Activated T-cell treated with anti-CD3 and anti-CD28 coated beads, Interleukin-2, amount 50 U/mL, for 48 hours (primary cell): ENCODE results near the gene THOC5.
"Not testable (repeated sequence)": the region's sequence is repeated elsewhere in the genome, so short reads cannot be mapped to it uniquely, and the experiment has no call there.

ENCODE experiments used
- DNase-seq, 2 experiments: peaks; one replicate each; pipeline ENCODE4 v3.0.0-alpha.2; 2020

THOC5 gene

DNA sequence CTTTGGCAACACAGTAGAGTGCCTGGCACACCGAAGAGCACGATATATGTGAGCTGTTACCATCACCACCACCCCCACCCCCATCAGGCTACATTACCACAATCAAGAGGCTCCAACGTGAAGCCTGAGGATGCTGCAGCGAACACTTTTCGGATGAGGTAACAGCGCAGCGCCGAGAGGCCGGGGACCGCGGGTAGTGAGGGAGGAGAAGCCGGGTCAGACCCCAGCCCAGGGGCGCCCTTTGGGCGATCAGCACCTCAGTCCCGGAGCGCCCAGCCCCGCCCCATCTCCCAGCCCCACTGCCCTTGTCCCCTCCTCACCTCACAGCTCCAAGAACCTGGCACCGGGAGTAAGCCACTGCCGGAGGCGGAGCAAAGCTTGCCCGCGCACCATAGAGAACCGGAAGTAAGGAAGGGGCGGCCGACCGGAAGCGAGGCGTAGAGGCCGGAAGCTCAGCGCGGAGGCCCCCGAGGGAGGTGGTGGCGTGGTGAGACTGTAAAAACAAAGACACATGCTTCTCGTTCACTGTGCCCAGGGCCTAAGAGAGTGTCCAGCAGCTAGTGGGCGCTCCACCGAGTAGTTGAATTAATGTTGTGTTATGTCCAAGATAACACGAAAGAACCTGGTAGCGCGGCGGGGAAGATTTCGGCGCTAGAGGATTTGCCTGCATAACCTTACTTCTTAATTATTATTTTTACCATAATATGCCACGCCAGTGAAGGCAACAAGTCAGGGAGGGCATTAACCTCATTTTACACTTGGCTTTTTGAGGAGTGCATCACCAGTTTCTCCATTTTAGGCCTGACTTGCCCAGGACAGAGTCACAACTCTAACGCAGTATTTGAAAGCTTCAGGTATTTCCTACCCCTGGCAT, at the start of gene THOC5:
THOC5 (minus strand) TSS at position 407 of the 874 bp plus-strand sequence. CDS start 4,610 bp downstream, outside the sequence.
- DNase-seq: peak; percentile 92 to 93

DNA sequence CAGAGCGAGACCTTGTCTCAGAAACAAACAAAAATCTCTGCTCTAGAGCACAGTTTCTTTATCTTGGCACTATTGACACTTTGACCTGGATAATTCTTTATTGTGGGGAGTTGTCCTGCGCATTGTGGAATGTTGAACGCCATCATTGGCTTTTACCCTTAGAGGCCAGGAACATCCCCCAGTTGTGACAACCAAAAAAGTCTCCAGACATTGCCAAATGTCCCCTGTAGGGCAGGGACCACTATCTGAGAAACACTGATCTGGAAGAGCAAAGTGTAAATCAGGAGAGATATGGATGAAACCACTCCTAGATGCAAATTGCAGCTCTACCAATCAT, 45.1 kb upstream of the THOC5 start:
- DNase-seq: no peak

DNA sequence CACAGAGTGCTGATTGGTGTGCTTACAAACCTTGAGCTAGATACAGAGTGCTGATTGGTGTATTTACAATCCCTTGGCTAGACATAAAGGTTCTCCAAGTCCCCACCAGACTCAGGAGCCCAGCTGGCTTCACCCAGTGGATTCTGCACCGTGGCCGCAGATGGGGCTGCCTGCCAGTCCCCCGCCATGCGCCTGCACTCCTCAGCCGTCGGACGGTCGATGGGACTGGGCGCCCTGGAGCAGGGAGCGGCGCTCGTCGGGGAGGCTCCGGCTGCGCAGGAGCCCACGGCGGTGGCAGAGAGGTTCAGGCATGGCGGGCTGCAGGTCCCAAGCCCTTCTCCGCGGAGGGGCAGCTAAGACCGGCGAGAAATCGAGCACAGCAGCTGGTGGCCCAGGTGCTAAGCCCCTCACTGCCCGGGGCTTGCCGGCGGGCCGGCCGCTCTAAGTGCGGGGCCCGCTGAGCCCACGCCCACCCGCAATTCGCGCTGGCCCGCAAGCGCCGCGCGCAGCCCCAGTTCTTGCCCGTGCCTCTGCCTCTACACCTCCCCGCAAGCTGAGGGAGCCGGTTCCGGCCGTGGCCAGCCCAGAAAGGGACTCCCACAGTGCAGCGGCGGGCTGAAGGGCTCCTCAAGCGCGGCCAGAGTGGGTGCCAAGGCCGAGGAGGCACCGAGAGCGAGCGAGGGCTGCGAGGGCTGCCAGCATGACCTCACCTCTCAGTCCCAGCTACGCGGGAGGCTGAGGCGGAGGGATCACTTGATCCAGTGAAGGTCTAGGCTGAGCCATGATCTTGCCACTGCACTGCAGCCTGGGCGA, 44.5 kb upstream of the THOC5 start:
- not testable (repeated sequence) for DNase-seq

DNA sequence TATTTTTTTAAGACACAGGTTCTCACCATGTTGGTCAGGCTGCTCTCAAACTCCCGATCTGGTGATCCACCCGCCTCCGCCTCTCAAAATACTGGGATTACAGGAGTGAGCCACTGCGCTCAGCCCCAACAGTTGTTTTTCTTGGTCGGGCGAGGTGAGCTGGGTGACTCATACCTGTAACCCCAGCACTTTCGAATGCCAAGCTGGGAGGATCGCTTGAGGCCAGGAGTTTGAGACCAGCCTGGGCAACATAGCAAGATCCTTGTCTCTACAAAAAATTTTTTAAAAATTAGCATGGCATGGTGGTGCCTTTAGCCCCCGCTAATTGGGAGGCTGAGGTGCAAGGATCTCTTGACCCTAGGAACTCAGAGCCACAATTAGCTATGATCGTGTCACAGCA, 42.9 kb upstream of the THOC5 start:
- DNase-seq: no peak

DNA sequence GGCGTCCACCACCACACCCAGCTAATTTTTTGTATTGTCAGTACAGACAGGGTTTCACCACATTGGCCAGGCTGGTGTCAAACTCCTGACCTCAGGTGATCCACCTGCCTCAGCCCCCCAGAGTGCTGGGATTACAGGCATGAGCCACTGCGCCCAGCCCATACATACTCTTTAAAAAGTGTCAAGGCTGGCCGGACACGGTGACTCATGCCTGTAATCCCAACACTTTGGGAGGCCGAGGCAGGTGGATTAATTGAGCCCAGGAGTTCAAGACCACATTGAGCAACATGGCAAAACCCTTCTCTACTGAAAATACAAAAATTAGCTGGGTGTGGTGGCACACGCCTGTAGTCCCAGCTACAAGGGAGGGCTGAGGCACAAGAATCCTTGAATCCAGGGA, 40.9 kb upstream of the THOC5 start:
- DNase-seq: not testable (repeated sequence)

DNA sequence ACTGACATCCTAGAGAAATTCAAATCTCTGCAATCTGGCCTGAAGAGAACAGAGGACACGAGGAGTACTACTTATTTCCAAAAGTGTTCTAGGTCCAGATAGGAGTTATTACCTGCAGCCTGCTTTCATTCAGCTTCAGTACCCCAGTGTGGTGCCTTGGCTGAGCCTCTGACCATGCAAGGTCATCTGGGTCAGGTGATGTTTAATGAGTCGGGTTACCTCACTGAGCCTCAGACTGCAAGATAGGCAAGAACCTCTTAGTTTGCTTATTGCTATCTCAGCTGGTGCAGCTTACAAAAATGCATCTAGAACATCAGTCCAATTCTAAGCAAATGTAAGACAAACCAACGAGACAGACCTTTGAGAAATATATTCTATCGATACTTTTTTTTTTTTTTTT, 40.4 kb upstream of the THOC5 start:
- DNase-seq: no peak

DNA sequence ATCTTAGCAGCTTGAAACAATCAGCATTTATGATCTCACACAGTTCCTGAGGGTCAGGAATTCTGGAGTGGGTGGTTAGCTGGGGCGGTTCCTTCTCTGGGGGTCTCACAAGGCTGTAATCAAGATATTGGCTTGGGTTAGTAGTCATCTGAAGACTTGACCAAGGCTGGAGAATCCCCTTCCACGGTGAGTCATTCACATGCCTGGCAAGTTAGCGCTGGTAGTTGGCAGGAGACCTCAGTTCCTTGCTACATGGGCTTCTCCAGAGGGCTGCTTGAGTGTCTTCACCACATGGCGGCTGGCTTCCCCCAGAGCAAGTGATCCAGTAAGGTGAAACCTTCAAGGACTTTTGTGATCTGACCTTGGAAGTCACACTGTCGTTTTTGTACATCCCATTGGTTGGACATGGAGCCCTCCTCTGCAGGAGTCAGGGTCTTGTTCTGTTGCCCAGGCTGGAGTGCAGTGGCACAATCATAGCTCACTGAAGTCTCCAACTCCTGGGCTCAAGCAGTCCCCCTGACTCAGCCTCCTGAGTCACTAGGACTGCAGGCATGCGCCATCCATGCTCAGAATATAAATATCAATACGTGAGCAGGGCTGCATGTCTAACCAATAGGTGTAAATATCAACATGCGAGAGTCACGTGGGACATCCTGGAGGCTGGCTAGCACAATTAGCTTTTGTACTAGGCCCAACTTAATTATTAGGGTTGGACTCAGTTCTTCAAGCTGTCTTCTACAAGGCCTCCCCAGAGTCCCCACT, 34.6 kb upstream of the THOC5 start:
- DNase-seq: no peak

DNA sequence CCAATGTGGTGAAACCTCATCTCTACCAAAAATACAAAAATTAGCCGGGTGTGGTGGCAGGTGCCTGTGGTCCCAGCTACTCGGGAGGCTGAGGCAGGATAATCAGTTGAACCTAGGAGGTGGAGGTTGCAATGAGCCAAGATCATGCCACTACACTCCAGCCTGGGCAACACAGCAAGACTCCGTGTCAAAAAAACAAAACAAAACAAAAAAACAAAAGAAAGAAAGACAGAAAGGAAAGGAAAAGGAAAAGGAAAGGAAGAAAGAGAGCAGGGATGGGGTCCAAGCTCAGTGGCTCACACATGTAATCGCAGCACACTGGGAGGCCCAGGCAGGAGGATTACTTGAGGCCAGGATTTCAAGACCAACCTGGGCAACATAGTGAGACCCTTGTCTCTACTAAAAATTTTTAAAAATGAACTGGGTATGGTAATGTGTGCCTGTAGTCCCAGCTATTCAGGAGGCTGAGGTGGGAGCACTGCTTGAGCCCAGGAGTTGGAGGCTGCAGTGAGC, 32.7 kb upstream of the THOC5 start:
- DNase-seq: not testable (repeated sequence)

DNA sequence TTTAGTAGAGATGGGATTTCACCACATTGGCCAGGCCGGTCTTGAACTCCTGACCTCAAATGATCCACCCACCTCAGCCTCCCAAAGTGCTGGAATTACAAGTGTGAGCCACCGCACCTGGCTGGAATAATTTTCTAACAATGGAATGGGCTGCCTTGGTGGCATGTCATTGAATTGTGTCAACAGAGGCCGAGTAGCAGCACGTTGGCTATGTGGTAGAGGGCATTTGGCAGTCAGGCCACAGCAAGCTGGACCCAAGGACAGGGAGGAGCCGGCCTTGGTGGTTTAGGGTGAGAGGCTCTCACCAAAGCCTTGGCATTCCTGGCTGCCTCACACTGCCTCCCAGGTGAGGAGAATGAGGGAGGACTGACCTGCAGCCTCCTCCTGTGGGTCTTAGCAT, 31.4 kb upstream of the THOC5 start:
- DNase-seq: no peak

DNA sequence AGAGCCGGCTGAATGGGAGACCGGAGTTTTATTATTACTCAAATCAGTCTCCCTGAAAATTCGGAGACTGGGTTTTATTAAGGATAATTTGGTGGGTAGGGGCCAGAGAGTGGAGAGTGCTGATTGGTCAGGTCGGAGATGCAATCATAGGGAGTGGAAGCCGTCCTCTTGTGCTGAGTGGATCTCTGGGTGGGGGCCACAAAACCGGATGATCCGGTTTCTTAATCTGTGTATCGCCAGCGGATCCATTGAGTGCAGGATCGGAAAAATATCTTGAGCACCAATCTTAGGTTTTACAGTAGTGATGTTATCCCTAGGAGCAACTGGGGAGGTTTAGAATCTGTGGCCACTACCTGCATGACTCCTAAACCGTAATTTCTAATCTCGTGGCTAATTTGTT, 28.2 kb upstream of the THOC5 start:
- DNase-seq: no peak

DNA sequence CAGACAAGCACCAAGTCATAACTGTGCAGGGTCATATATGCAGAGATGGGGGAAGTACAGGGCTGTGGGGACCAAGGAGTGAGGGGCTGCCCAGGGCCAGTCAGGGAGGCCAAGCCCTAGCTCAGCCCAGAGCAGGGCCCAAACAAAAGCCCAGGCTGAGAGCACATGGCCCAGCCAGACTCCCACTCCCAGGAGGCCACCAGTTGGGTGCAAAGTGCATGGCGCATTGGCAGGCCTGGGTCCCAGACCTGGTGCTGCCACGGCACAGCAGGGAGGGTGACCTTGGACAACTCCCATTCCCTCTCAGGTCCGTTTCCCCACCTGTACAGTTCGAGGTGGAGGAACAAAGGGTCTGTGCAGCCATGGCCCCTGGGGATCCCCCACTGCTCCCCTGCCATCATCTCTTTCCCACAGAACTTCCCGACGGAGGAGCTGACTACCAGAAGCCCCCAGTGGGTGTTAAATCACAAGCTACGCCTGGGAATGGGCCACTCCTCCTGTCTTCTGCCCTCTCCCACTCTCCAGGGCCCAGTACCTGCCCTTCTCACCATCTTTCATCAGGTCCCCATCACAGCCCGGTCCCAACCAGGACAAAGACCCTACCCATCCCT, 26.7 kb upstream of the THOC5 start:
- peak; percentile 34 to 42 for DNase-seq

DNA sequence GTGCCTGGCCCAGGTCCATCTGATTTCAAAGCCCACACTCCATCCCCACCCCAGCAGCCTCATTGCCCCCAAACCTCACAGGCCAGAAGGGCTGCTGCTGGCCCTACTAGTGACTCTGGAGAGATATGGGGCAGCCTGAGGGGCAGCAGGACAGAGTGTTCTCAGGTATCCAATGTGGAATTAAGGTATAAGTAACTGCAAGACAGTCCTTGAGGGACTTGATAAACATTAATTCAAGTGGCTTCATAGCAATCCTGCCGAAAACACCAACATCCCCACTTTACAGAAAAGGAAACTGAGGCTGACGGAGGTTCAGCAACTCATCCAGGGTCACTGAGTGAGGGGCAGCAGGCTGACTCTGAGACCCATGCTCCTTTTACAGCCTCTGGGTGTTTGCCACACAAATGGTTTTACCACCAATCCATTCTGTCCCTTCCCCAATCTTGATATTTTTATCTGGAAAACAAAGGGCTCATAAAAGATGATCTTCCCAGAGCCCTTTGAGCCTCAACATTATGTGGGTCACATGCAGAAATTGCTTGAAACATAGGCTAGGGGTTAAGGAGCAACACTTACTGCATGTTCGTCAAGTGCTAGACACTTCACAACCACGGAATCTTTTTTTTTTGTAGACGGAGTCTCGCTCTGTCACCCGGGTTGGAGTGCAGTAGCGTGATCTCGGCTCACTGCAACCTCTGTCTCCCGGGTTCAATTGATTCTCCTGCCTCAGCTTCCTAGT, 25.1 kb upstream of the THOC5 start:
- no peak for DNase-seq

DNA sequence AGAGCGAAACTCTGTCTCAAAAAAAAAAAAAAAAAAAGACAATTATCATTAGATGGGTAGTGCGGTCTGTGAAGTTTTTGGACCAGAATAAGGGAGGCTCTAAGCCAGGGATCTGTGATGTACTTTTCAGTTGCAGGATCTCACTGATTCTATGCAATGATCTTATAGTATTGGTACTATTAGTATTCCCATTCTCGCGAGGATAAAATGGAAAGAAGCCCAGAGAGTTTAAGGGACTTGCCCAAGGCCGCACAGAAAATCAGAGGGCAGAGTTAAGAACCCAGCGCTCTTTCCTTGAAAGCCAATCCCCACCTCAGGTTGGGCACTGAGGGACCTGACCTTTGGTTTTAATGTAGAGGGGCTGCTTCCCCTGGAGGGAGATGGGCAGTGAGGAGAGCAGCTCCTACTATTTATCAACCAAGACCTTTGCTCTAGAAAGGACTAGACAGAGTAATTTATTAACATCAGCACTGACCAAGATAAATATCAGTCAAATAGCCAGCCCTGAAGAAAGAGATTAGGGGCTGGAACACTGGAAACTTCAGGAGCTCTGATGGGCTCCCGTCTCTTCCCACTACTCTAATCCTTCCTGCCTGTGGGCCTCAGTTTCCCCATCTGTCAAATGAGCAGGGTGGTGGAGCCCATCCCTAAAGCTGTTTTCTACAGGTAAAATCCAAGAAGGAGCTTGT, 21.3 kb upstream of the THOC5 start:
- no peak for DNase-seq

DNA sequence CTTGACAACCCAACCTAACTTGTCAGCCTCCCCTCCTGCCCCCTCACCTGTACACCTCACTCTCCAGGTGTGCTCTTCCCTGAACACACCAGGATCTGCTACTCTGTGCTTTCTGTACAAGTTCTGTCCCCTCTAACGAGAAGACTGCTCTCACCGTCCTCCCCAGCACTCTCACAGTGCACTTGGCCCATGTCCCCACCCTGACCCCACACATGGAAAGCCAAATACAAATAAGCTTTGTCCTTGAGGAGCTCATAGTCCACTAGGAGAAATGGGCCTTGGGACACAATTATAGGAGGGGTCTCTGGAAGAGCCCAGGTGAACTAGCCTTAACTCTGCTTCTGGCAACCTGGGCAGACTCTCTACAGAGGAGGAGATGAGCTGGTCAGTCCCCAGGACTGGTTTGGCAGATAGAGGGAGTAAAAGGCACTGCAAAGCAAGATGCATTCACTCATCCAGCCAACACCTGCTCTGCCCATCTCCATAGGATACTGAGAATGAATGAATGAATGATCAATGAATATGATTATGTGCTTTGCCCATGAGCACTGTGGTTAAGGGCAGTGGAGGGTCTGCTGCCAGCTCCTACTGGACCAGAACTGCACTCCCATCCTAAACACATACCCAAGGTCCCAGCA, 17.5 kb upstream of the THOC5 start:
- DNase-seq: no peak

DNA sequence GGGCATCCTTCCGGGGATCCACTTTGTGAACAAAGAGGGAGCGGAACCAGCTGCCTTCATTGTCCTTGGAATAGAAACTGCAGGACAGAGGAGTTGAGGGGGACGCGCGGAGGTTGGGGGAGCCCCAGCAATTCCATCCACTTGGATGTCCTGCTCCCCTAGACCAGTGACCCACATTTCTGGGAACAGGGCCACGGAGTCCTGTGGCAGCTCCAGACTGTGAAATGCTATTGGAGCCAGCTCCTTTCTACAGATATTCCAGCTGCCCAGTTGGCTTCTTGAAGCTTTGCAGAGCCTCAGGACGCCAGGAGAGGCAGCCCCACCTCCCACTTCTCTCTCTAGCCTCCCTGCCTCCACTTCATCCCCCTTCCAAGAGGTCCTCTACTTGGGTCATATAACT, 16.9 kb upstream of the THOC5 start:
- DNase-seq: no peak

DNA sequence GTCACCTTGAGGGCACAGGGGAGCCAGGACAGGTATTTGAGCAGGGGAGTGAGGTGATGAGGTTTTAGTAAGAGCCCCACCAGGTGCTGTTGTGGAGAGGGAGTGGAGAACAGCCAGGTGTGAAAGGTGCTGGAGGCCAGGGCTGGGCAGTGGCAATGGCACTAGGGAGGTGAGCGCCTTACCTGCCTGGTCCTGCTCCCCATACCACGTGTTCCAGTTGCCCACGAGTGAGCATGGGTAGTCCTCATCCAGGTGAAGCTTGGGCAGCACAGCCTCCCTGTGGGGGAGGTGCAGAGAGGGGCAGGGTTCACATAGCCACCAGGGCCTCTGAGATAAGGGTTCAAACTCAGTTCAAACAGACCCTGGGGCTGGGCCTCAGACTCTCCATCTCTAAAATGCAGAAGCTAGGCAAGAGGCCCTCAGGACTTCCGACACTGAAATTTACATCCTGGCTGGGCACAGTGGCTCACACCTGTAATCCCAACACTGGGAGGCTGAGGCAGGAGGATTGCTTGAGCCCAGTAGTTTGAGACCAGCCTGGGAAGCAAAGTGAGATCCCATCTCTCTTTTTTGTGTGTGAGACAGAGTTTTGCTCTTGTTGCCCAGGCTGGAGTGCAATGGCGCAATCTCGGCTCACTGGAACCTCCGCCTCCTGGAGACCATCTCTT, 15.6 kb upstream of the THOC5 start:
- DNase-seq: no peak

DNA sequence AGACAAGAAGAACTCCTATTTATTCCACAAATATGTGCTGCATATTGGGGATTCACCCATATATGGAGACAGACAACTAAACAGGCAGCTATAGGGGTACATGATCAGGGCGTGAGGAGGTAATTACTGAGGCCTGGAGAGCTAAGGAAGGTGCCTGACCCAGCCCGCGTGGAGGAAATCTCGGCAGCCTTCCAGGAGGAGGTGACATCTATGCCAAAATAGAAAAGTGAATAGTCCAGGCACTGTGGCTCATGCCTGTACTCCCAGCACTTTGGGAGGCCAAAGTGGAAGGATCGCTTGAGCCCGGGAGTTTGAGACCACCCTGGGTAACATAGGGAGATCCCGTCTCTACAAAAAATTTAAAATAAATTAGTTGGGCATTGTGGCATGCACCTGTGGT, 13.8 kb upstream of the THOC5 start:
- DNase-seq: no peak

DNA sequence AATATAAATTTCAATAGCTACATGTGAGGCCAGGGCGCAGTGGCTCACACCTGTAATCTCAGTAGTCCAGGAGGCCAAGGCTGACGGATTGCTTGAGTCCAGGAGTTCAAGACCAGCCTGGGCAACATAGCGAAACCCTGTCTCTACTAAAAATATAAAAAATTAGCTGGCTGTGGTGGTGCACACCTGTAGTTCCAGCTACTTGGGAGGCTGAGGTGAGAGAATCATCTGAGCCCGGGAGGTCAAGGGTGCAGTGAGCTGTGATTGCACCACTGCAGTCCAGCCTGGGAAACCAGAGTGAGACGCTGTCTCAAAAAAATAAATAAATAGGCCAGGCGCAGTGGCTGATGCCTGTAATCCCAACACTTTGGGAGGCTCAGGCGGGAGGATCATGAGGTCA, 13.0 kb upstream of the THOC5 start:
- DNase-seq: not testable (repeated sequence)

DNA sequence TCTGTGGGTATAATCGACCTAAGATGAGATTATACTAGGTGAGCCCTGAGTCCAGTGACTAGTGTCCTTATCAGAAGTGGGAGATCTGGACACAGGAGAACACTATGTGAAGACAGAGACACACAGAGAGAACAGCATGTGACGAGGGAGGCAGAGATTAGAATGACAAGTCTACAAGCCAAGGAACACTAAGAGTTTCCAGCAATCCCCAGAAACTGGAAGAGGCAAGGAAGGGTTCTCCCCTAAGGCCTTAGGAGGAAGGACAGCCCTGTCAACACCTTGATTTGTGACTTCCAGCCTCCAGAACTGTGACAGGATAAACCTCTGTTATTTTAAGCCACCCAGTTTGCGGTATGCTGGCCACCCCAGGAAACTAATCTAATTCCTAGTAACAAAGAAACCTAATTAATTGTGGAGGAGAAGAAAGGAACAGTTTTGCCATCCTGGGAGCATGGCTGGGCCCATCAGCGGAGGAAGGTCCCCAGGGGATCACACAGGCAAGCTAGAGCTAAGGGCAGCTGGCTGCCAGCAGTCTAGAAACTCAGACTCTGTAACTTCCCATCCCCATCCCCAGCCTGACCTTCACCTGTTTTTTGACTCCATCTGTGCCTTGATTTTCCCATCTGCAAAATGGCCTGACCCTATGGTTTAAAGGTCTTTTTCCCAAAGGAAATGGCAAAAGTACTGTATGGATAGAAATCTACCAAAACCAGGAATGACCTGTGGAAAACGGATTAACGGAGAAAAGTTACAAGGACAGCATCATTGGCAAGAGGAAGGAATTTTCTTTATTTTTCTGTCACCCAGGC, 10.3 kb upstream of the THOC5 start:
- no peak for DNase-seq
